Muscle layer of duodenum (tissue), 2 donors: Measurements from ENCODE around the gene GPR132.
A peak's percentile ranks its signal among the peaks of the same experiment; 100 is the strongest.
"Not testable (repeated sequence)": the region's sequence is repeated elsewhere in the genome, so short reads cannot be mapped to it uniquely, and the experiment has no call there.

Experiments
- H3K27ac ChIP-seq: one replicate; pipeline ENCODE4 v1.7.0; 2013; ENCODE audit warnings: mild to moderate bottlenecking, low read length
- H3K27me3 ChIP-seq: one replicate; pipeline ENCODE4 v1.7.0; 2013; ENCODE audit warnings: low read depth, mild to moderate bottlenecking, control low read depth, low read length
- H3K36me3 ChIP-seq, 2 donors: one replicate each; pipeline ENCODE4 v1.7.0; 2013; ENCODE audit warnings: low read length in 2 of 2, control low read depth in 1 of 2, mild to moderate bottlenecking in 1 of 2; ENCODE audit not compliant: insufficient read depth in 2 of 2, control insufficient read depth in 1 of 2
- H3K4me1 ChIP-seq, 2 donors: one replicate each; pipeline ENCODE4 v1.7.0; 2013; ENCODE audit warnings: low read length in 2 of 2, mild to moderate bottlenecking in 2 of 2, control low read depth in 1 of 2, moderate library complexity in 1 of 2; ENCODE audit not compliant: insufficient read depth in 2 of 2, control insufficient read depth in 1 of 2
- H3K4me3 ChIP-seq, 2 donors: one replicate each; pipeline ENCODE4 v1.7.0; 2013; ENCODE audit warnings: low read length in 2 of 2, low read depth in 1 of 2, mild to moderate bottlenecking in 1 of 2
- H3K9me3 ChIP-seq, 2 donors: one replicate each; pipeline ENCODE4 v1.7.0; 2013; ENCODE audit warnings: low read length in 2 of 2, control low read depth in 1 of 2, mild to moderate bottlenecking in 1 of 2; ENCODE audit not compliant: control insufficient read depth in 1 of 2
- donor health status: healthy.

Gene GPR132

DNA sequence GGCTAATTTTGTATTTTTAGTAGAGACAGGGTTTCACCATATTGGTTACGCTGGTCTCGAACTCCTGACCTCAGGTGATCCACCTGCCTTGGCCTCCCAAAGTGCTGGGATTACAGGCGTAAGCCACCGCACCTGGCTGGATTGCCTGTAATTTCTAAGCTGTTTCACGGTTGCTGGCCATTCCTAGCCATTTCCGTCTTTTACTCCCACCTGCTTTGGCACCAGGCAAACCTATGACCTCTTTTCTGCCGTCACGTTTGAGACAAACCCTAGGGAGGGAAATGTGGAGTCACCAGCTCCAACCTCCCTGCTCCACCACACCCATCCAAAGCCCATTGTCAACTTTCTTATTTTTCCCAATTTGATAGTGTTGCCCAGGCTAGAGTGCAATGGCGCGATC, 1.2 kb downstream of the GPR132 start:
- H3K27ac ChIP-seq: no peak overlapping the region
- no peaks in the 10 kb centered on the region for H3K36me3 ChIP-seq
- H3K9me3 ChIP-seq: no peaks in the 10 kb centered on the region
- H3K27me3 ChIP-seq: no peaks in the 10 kb centered on the region
- peaks cover 0 to 25% of the 10 kb centered on the region in 2 donors for H3K4me1 ChIP-seq
- peak overlapping the region in 1 of 2 donors; percentile 24 for H3K4me3 ChIP-seq

GRCh38 chr14:105063506-105063905, 1.7 kb downstream of the GPR132 start:
- H3K9me3 ChIP-seq, H3K27ac ChIP-seq, H3K27me3 ChIP-seq, H3K36me3 ChIP-seq, H3K4me3 ChIP-seq: not testable (repeated sequence)
- peaks cover 0 to 30% of the 10 kb centered on the region in 2 donors for H3K4me1 ChIP-seq

DNA sequence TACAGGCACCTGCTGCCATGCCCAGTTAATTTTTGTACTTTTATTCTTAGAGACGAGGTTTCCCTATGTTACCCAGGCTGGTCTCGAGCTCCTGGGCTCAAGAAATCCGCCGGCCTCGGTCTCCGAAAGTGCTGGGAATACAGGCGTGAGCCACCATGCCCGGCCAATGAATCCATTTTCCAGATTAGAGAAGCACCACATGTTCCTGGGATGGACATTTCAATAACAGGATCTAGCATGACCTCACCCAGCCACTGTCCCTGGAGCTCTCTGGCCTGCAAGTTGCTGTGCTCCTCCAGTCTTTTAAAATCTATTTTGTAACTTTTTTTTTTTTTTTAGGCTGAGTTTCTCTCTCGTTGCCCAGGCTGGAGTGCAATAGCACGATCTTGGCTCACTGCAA, 2.2 kb downstream of the GPR132 start:
- no peak overlapping the region for H3K4me3 ChIP-seq
- no peaks in the 10 kb centered on the region for H3K9me3 ChIP-seq
- peaks cover 0 to 30% of the 10 kb centered on the region in 2 donors for H3K4me1 ChIP-seq
- no peak overlapping the region for H3K27ac ChIP-seq
- H3K27me3 ChIP-seq: no peaks in the 10 kb centered on the region
- H3K36me3 ChIP-seq: no peaks in the 10 kb centered on the region

GRCh38 chr14:105062048-105062433, 3.2 kb downstream of the GPR132 start:
- Histone ChIP-seq H3K4me3 (no peak overlapping the region), H3K27me3 (no peaks in the 10 kb centered on the region), H3K9me3 (no peaks in the 10 kb centered on the region), H3K27ac (no peak overlapping the region), H3K4me1 (peaks cover 0 to 30% of the 10 kb centered on the region in 2 donors), H3K36me3 (no peaks in the 10 kb centered on the region)

- peaks cover 0 to 26% of the 10 kb centered on the region in 2 donors for H3K4me1 ChIP-seq
- H3K9me3 ChIP-seq: no peaks in the 10 kb centered on the region
- no peaks in the 10 kb centered on the region for H3K27me3 ChIP-seq
- no peaks in the 10 kb centered on the region for H3K36me3 ChIP-seq
- H3K4me3 ChIP-seq: peak overlapping the region in 1 of 2 donors; percentile 6
- H3K27ac ChIP-seq: no peak overlapping the region
Measured at GRCh38 chr14:105061428-105062047, 3.7 kb downstream of the GPR132 start.

GRCh38 chr14:105060751-105061427, 4.3 kb downstream of the GPR132 start:
- no peak overlapping the region for H3K27ac ChIP-seq
- no peaks in the 10 kb centered on the region for H3K36me3 ChIP-seq
- H3K9me3 ChIP-seq: no peaks in the 10 kb centered on the region
- H3K4me3 ChIP-seq: peak overlapping the region in 1 of 2 donors; percentile 6
- peaks cover 0 to 26% of the 10 kb centered on the region in 2 donors for H3K4me1 ChIP-seq
- H3K27me3 ChIP-seq: no peaks in the 10 kb centered on the region

DNA sequence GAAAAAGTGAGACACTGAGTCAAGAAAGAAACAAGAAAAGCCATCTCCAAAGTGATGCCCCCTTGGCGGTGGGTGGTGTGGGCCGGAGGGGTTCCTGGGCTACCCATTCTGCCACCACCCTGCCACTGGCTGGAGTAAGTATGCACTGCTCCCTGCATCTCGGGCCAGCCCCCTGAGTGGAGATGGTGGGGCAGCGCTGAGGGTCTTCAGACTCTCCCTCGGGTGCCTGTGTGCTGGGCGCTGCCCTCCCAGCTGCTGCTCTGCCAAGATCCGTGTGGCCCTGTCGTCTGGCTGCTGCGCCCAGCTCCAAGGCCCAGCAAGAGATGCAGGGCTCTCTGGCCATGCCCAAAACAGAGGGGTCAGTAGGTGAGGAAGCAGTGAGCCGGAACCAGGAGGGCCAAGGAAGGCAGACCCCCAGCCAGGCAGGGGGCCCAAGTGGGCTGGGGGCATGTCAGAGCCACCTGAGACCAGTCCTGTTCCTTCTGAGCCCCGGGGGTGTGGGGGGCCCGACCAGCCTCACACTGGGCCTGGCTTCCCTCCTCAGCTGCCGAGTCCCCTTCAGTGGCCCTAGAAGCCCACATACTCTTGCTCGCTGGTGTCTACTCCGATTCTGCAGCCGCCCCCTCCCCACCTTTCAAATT, 5.2 kb downstream of the GPR132 start:
- no peak overlapping the region for H3K27ac ChIP-seq
- peaks cover 0 to 26% of the 10 kb centered on the region in 2 donors for H3K4me1 ChIP-seq

DNA sequence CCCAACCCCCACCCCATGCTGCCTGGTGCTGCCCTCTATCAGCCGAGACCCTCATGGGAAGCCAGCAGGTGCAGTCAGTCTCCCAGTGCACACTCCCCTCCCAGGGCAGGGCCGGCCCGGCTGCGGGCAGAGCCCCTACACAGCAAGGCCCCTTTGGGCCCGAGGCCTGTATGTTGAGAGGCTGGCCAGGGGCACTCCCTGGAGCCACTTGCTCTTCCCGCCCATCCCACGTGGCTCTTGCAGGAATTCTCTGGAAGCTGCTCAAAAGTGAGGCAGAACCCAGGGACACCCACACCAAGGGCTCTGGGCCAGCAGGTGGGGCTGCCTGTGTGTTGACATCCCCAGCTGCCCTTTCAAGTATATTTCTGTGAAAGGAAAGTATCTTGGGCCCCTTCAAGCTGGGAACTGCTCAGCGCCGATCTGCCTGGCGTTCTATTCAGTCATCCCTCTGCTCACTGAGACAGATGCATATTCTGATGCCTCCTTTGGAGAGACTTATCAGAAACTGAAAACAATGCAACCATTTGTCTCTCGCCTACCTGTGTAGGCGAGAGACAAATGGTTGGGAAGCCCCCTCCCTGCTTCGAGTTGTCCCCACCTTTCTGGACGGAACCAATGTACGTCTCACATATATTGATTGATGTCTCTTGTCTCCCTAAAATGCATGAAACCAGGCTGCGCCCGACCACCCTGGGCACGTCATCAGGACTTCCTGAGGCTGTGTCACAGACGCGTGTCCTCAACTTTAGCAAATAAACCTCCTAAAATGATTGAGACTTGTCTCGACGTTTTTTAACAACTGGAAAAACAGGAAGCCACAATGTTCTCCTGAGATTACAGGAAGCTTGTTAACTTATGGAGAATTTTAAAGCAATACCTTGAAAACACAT, 6.0 kb downstream of the GPR132 start:
- no peak overlapping the region for H3K4me3 ChIP-seq

More for the DNA sequence above, 5.2 kb downstream of the GPR132 start:
- Histone ChIP-seq H3K9me3 (no peaks in the 10 kb centered on the region), H3K36me3 (no peaks in the 10 kb centered on the region), H3K4me3 (no peak overlapping the region), H3K27me3 (no peaks in the 10 kb centered on the region)

GRCh38 chr14:105058521-105059034, 6.7 kb downstream of the GPR132 start:
- Histone ChIP-seq H3K4me1 (peaks cover 0 to 26% of the 10 kb centered on the region in 2 donors), H3K9me3 (no peaks in the 10 kb centered on the region), H3K27ac (no peak overlapping the region), H3K36me3 (no peaks in the 10 kb centered on the region), H3K4me3 (no peak overlapping the region), H3K27me3 (no peaks in the 10 kb centered on the region)

More for the DNA sequence above, 6.0 kb downstream of the GPR132 start:
- Histone ChIP-seq H3K27me3 (no peaks in the 10 kb centered on the region), H3K4me1 (peaks cover 0 to 26% of the 10 kb centered on the region in 2 donors), H3K9me3 (no peaks in the 10 kb centered on the region), H3K27ac (no peak overlapping the region), H3K36me3 (no peaks in the 10 kb centered on the region)

GRCh38 chr14:105056303-105056831, 8.9 kb downstream of the GPR132 start:
- no peaks in the 10 kb centered on the region for H3K9me3 ChIP-seq
- H3K4me3 ChIP-seq: no peak overlapping the region
- H3K36me3 ChIP-seq: no peaks in the 10 kb centered on the region
- H3K27ac ChIP-seq: no peak overlapping the region
- H3K4me1 ChIP-seq: peaks cover 0 to 22% of the 10 kb centered on the region in 2 donors
- no peaks in the 10 kb centered on the region for H3K27me3 ChIP-seq
